Activated CD4-positive, alpha-beta T cell treated with anti-CD3 and anti-CD28 coated beads for 1 hour (primary cell): ENCODE measurements around the gene RIPPLY2.
A peak's percentile ranks its signal among the peaks of the same experiment; 100 is the strongest.
"Not testable (repeated sequence)": the region's sequence is repeated elsewhere in the genome, so short reads cannot be mapped to it uniquely, and the experiment has no call there.

Experiments used
- DNase-seq: peaks from one replicate; pipeline ENCODE4 v3.0.0-alpha.2; 2020

RIPPLY2 gene, protein sequence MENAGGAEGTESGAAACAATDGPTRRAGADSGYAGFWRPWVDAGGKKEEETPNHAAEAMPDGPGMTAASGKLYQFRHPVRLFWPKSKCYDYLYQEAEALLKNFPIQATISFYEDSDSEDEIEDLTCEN

DNA sequence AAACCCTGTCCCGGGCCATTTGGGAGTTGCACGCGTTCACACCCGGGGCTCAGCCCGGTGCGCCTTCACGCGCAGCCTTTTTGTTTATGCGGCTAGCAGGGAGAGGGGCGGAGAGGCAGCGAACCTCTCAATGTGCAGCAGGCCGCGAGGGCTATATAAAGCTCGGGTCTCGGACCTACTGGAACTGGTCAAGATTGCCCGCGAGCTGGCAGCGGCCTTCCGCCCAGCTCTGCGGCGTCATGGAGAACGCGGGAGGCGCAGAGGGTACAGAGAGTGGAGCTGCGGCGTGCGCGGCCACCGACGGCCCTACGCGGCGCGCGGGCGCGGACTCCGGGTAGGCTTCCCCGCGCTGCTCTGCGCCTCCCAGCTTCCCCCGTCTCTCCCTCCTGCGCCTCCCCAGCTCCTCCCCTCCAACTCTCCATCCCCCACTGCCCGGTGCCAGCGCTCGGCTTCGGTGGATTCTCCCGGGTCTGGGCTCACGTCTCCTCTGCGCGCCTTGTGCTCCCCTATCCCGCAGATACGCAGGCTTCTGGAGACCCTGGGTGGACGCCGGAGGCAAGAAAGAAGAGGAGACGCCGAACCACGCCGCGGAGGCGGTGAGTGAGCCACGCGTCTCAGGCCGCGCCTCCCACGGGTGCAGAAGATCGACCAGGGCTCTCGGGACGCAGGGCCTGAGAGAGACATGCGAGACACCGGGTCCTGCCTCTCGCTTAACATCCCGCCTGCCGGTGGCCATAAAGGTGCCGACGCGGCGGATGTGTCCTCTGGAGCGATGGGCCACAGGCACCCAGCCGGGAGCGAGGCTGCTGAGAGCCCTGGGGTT is at the start of gene RIPPLY2:
Gene RIPPLY2 (plus strand): TSS at position 183 of the 823 bp plus-strand sequence. CDS start 57 bp downstream, at position 240.
- DNase-seq = no peak

- DNase-seq = not testable (repeated sequence)
These were observed 49.7 kb upstream of the RIPPLY2 start for GRCh38 chr6:83803492-83803891.

DNA sequence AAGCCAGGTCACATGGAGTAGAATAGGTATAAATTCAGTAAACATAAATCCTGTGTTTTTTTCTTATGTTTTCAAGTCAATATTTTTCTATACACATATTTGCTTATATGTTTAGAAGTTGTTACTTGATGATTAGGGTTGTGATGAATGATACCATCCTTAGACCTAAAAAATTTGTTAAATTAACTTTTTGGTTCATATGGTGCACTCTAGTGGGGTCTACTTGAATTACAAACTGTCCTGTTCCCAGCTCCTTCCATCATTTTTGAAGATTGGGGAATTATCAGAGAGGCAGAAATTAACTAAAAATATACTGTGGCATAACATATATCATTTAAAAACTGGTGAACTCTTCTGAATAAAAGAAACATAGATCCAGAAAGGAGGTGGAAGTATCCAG is 48.3 kb upstream of the RIPPLY2 start:
- no peak for DNase-seq

DNA sequence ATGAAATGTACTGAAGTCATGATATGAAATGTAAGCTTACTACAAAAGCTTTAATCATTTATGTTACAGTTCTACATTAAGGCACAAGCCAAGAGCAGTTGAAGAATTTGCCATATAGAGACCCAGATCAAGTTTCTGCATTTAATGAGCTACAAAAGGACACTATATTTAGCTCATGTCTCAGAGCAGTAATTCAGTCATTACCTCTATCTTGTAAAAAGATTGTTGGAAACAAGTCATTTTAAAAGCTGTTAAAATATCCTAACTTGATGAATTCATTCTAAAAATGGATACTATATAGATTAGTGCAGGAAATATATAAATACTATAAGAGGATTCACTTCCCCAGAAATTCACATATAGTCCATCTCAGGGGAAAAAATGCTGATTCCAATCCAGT is 45.2 kb upstream of the RIPPLY2 start:
- DNase-seq = no peak

GRCh38 chr6:83808926-83809325 is 44.2 kb upstream of the RIPPLY2 start:
- DNase-seq = no peak

DNA sequence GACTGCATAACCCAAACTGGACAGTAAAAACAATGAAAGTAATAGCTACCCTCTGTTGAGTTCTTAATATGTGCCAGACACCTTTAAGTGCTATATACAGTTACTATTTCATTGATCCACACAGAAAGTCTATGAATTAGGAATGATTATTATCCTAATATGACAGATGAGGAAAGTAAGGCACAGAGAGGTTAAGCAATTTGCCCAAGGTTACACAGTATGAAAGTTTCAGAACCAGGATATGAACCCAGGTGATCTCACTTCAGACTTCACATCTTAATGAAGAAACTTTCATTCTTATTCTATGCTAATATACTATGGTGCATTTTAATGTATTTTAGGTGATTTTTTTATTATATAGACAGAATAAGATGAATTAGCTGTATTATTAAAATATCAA is 40.6 kb upstream of the RIPPLY2 start:
- DNase-seq = no peak

DNA sequence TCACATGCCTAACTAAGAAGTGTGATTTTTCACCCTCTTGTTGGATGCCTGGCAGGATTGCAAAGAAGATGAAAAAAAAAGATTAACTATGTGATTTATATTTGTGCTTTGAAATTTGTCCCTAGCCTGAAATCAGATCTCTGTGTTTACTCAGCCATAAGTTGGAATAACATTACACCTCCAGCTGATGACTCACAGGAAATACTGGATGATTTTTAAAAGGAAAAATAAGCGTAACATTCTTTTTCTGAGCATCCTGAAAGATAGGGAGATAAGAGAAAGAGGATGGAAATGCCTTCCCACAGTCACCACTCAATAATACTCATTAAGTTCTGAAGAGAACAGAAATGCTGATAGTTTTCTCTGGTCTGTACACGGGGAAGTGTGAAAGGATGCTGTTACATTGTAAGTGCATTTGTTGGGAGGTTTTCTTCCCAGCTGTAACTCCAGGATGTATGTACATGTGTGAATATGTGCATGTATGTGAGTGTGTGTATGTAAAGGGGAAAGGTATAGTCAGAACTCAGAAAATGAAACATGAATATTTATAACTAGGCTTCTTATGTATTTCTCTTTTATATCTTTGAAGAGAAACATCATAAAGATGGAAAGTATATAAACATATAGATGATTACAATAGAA is 37.4 kb upstream of the RIPPLY2 start:
- DNase-seq = no peak

DNA sequence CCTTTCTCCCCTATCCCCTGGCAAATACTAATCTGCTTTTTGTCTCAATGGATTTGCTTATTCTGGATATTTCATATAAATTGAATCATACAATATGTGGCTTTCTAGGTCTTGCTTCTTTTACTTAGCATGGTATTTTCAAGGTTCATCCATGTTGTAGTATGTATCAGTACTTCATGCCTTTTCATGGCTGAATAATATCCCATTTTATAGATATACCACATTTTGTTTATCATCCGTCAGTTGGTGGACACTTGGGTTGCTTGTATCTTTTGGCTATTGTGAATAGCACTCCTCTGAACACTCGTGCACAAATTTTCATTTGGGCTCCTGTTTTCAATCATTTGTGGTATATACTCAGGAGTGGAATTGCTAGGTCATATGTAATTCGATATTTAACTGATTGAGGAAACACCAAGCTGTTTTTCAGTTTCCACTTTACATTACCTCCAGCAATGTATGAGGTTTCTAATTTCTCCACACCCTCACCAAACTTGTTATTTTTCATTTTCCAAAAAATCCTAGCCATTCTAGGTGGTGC is 30.5 kb upstream of the RIPPLY2 start:
- DNase-seq = no peak

DNA sequence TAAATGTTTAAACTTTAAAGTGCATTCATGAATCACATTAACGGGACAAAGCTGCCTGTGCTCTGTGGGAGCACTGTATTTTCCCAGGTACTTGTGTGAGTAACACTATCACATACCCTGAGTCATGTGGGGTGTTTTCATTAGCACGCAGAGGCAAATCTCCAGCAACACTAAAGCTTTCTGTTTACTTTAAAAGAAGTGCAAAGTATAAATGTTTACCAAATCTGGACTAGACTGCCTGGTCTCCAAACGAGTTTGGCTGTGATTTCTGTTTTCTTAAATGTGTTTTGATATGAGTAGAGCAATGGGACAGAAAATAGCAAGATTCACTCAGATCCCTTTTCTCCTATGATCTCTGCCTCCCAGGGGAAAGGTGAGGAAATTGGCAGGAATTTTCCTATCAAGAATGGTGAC is 28.8 kb upstream of the RIPPLY2 start:
- DNase-seq = no peak

GRCh38 chr6:83824831-83825230 is 28.3 kb upstream of the RIPPLY2 start:
- DNase-seq = no peak

DNA sequence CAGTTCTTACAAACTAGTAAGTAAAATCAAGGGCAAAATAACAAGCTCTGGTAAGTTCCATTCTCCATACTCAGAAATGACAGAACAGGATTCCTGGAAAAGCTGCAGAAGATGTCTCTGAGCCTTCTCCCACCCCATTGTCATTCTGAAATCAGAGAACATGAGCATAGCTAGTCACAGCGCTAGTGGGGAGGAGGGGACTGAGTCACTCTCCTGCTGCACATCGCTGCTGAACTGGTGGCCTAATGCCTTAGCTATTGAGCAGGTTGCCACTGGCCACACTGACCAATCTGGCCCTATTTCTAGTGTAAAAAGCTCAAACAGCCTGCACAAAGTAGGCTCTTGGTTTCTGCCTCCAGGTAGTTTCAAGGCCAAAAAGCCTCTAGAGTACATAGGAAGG is 26.1 kb upstream of the RIPPLY2 start:
- no peak for DNase-seq

GRCh38 chr6:83838727-83839126 is 14.4 kb upstream of the RIPPLY2 start:
- DNase-seq = no peak

- no peak for DNase-seq
These were observed 9.0 kb upstream of the RIPPLY2 start for GRCh38 chr6:83844170-83844569.

DNA sequence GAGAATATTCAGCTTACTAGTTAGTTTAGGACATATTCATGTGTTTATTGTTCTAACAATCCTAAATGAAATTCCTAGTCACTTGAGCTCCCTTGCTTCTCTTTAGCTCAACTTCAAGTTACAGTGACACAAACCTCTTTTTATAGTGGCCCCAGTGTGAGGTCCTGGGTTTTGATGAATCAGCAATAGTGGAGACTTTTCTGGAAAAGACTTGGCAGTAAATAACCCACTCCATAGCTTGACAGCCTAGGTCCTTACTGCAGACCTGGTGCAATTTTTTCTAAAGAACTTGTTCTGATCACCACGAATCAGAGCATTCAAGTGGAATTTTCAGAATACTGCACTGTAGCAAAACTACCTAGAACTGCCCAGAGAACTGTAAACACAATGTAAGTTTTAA is 6.9 kb upstream of the RIPPLY2 start:
- DNase-seq = no peak

- no peak for DNase-seq
These were observed 6.0 kb upstream of the RIPPLY2 start for GRCh38 chr6:83847179-83847578.

GRCh38 chr6:83849127-83849526 is 4.0 kb upstream of the RIPPLY2 start:
- no peak for DNase-seq

GRCh38 chr6:83849610-83850009 is 3.5 kb upstream of the RIPPLY2 start:
- DNase-seq = no peak

DNA sequence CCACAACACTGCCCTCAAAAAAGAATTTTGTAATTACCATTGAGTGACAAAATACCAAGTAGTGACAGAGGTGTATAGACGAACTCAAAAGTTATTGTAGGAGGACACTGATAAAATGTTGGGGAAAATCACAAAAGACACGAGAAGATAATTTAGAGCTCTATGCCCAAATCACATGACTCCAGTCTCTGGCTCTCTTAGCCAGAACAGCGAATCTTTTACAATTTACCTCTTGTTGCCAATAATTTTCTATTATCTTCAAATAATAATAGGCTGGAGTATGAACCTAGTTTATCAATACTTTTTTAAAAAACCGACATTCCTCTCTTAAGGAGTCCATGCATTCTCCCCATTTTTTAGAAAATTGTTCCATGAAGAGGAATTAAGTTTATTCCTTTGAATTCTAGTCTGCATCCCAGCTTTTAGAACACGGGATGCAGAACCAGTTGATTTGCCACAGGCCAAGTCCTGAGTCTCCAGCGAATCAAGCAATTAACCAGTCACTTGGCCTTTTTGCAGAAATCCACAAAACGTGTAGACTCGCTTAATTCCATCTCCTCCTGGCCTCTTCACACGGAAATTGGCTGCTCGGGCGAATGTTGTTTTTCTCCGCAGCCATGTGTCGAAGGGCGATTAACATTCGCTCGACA is 507 bp upstream of the RIPPLY2 start:
- DNase-seq = no peak

DNA sequence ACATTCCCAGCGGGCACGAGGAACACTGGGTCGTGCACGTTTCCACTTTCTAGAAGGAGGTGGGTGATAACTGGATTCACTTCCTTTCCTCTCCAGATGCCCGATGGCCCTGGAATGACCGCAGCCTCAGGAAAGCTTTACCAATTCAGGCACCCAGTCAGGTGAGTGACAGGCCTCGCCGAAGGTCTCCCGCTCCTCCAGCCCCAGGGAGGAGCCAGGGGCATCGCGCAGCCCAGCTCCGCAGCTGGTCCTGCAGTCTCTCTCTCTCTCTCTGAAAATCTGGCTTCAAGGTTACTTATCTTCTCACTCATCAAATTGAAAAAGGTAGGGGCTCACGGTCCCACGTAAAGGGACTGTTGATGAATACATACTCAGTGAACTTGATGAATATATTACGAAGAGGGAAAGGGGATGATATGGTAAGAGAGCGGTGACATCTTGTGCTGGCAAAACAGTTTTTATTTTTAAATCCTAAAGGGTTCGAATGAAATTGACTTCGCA is 891 bp downstream of the RIPPLY2 start:
- DNase-seq = no peak

- no peak for DNase-seq
These were observed 1.6 kb downstream of the RIPPLY2 start for GRCh38 chr6:83854766-83855165.

DNA sequence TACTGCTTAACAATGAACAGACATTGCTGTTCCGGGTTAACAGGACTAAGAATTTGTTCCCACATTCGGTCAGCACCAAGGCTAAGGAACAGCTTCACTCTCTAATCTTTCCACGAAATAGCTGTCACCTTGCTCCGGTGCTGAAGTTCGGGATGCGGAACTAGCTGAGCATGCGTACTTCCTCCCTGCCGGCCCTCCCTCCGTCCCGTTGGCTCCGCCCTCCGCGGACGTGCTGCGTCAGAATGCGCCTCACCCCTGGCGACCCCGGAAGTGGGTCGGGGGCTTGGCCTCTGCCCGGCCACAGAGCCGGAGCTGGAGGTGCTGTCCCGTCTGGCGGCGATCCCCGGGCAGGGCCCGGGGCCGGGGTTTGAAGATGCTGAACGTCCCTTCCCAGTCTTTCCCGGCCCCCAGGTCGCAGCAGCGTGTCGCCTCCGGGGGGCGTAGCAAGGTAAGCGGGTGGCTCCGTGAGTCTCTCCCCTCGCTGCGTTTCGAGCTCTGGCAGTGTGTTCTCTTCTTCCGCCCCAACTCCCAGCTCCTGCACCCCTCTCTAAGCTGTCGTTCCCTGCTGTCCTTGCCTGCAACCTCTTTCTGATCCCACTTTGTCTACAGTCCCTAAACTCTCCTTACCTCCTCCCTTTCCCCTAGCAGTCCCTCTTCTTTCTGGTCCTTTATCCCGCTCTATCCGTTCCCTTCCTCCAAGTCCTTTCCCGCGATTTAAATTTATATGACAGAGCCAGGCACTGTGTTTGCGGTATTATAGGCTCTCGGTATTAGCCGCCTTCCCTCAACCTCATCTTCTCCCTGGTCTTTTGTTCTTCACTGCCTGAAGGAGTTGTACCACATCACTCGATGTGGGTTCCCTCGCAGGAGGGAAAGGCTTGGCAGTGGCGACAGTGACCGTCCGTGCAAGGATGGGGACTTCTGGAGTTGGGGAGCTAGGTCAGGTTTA is 6.5 kb downstream of the RIPPLY2 start, which contains the start of gene CYB5R4:
Gene CYB5R4 (plus strand): TSS at position 280 of the 949 bp plus-strand sequence. CDS start 94 bp downstream, at position 374.
- peak; percentile 86 for DNase-seq

DNA sequence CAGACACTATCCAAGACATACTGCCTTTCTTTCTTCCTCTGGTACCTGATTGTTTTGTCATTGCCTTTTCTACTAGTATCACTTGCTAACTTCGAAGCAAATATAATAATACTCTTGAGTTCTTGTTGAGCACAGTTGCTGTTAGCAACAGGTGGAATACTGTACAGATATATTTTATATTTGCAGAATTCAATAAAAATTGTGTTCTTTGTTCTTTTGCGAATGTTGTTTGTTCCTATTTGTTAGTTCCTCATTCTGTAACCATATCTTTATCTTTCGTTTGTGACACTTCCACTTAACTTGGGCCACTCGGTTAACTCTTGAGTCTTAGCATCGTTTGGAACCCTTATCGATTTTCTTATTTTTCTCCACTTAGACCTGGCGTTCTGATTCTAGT is 7.2 kb downstream of the RIPPLY2 start:
- no peak for DNase-seq
